A673 (cell line): ENCODE measurements around the gene TOR4A.

Experiments
- CTCF ChIP-seq: fragments of 300-800, 200-600 bp; sonication (generic); conservative IDR thresholded peaks from 2 replicates; pipeline ENCODE4 v1.5.1; 2017; ENCODE audit warnings: low read depth, mild to moderate bottlenecking, antibody characterized with exemption, low read length, moderate library complexity, mixed read lengths
- EZH2 ChIP-seq: fragments of 200-600 bp; sonication (generic); IDR thresholded peaks from 2 replicates; pipeline ENCODE4 v1.6.1; 2017; ENCODE audit warnings: borderline replicate concordance, low read depth, mild to moderate bottlenecking, mixed read lengths, antibody characterized with exemption, low read length; ENCODE audit not compliant: poor library complexity, severe bottlenecking

GRCh38 chr9:137255448-137256114 is 21.9 kb upstream of the TOR4A start:
- no peak for TF ChIP-seq CTCF
- no peak for TF ChIP-seq EZH2
